Kidney (tissue), 14 donors: ENCODE measurements around the gene AURKB. TPM values are rescaled to one million over a fixed set of nuclear protein-coding genes. Genes with fewer than 3 reads are reported as not detected.

Experiments used
- DNase-seq, 5 donors: peaks; one replicate each; pipeline ENCODE4 v3.0.0-alpha.2; 2013 to 2020
- FAIRE-seq: peaks from 2 replicates; lab custom pipeline; 2012; peaks lifted over from hg19 to GRCh38; lab: Jason Lieb, UNC
- H3K27ac ChIP-seq, 2 donors: one replicate each; pipeline ENCODE4 v1.7.0; 2013; ENCODE audit warnings: low read depth in 2 of 2, low read length in 2 of 2, inconsistent platforms in 1 of 2
- H3K27me3 ChIP-seq: one replicate; pipeline ENCODE4 v1.7.1; 2013; ENCODE audit warnings: low read length, inconsistent platforms; ENCODE audit not compliant: control insufficient read depth, insufficient read depth
- H3K36me3 ChIP-seq, 3 donors: one replicate each; pipeline versions ENCODE4 v1.7.0 to v1.7.1; 2013; ENCODE audit warnings: low read length in 3 of 3, control low read depth in 1 of 3, inconsistent platforms in 1 of 3; ENCODE audit not compliant: insufficient read depth in 3 of 3, control insufficient read depth in 2 of 3
- H3K4me1 ChIP-seq, 3 donors: one replicate each; pipeline versions ENCODE4 v1.7.0 to v1.7.1; 2013; ENCODE audit warnings: low read length in 3 of 3, inconsistent platforms in 1 of 3, low read depth in 1 of 3; ENCODE audit not compliant: control insufficient read depth in 2 of 3, insufficient read depth in 2 of 3
- H3K4me3 ChIP-seq, 3 donors: one replicate each; pipeline versions ENCODE4 v1.7.0 to v1.8.1; 2013; ENCODE audit warnings: low read length in 3 of 3, control low read depth in 1 of 3, inconsistent platforms in 1 of 3
- H3K9ac ChIP-seq, 3 donors: one replicate each; pipeline versions ENCODE4 v1.7.0 to v1.7.1; 2013; ENCODE audit warnings: low read length in 3 of 3, control low read depth in 1 of 3, inconsistent platforms in 1 of 3
- H3K9me3 ChIP-seq, 3 donors: one replicate each; pipeline versions ENCODE4 v1.7.0 to v1.7.1; 2013; ENCODE audit warnings: low read length in 3 of 3, control low read depth in 1 of 3, inconsistent platforms in 1 of 3; ENCODE audit not compliant: control insufficient read depth in 2 of 3, insufficient read depth in 1 of 3
- intact Hi-C: fragments of 100-400 bp; cut with DNase I; formaldehyde crosslinking; loops from one replicate; pipeline ENCODE4 v1.11.1; 2022
- polyA plus RNA-seq: library from polyadenylated mRNA; stranded (reverse); fragments of 350-450 nt; fragmentation: Illumina TruSeq; extraction: RNeasy Lipid Tissue Mini Kit (QIAGEN cat#74804); gene quantifications from one replicate; pipeline ENCODE4 v1.2.3, GENCODE V29; 2014; ENCODE audit warnings: low read depth, low replicate concordance; ENCODE audit not compliant: insufficient read depth
- total RNA-seq: library from RNA; stranded (reverse); fragmentation: NEBNext Ultra II Directional; extraction: Animal tissue kit (Norgen Biotek cat#: 25700); gene quantifications from one replicate; pipeline ENCODE4 v1.2.1, GENCODE V29; 2021
- TF ChIP-seq, protein P1 (sequence below): IDR thresholded peaks from 3 replicates; pipeline ENCODE4 v1.5.1; 2012; ENCODE audit warnings: mild to moderate bottlenecking, moderate library complexity, borderline replicate concordance; ENCODE audit not compliant: insufficient read depth; ENCODE audit errors: extremely low read depth
- donor health status: control.
- donor health status: control.
- donor health status: control.
- donor health status: control.
- donor health status: control.
- donor health status: DM: yes; HTN: yes; CAD: no.
- donor health status: Normal renal cell carcinoma (clear cell type).

AURKB gene
- total and polyA plus RNA-seq, 2 donors from 2014 or later: 0.43 to 2.8 TPM

DNA sequence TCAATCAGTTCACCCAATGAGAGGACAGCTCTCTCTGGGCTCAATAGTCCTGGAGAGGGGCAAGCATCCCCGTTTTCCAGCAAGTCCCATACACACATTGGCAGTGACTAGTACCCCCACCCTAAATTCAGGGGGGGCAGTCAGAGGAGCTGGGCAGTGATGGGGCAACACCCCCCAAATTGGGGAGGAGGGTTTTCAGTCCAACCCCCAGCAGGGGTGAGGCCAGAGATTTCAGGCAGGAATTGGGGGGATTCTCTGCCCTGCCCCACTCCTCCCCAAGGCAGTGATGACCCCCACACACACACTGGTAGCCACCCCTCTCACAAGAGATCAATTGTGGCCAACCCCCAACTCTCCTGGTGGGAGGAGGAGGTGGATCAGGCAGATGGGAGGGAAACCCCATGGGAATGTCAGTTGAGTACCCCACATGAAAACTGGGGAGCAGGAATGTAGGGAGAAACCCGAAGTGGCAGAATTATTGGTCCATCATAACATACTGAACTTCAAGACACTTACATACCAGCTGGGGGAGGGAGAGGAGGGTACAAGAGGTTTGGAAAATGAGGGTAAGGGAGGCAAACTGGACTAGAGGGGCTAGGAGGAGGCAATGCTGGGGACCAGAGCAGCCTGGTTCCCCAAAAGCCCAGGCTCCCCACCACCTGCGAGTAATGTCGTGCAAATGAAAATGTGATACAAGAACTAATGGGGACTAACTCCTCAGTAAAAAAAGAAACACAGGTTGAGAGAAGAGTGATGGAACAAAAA is 50.7 kb downstream of the AURKB start:
- no peak for FAIRE-seq
- Histone ChIP-seq H3K4me3 (no peak overlapping the region), H3K36me3 (peaks cover 2 to 14% (median 2%) of the 10 kb centered on the region in 3 donors), H3K9ac (peak overlapping the region in 1 of 3 donors; percentile 29), H3K9me3 (no peaks in the 10 kb centered on the region), H3K27ac (peak overlapping the region; percentile 18 to 29), H3K4me1 (peaks cover 4 to 36% (median 22%) of the 10 kb centered on the region in 3 donors), H3K27me3 (no peaks in the 10 kb centered on the region)
- DNase-seq: peak in 2 of 5 donors; percentile 49 to 63
- TF ChIP-seq, protein P1, sequence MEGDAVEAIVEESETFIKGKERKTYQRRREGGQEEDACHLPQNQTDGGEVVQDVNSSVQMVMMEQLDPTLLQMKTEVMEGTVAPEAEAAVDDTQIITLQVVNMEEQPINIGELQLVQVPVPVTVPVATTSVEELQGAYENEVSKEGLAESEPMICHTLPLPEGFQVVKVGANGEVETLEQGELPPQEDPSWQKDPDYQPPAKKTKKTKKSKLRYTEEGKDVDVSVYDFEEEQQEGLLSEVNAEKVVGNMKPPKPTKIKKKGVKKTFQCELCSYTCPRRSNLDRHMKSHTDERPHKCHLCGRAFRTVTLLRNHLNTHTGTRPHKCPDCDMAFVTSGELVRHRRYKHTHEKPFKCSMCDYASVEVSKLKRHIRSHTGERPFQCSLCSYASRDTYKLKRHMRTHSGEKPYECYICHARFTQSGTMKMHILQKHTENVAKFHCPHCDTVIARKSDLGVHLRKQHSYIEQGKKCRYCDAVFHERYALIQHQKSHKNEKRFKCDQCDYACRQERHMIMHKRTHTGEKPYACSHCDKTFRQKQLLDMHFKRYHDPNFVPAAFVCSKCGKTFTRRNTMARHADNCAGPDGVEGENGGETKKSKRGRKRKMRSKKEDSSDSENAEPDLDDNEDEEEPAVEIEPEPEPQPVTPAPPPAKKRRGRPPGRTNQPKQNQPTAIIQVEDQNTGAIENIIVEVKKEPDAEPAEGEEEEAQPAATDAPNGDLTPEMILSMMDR: no peak
- intact Hi-C loops: no loop called here

DNA sequence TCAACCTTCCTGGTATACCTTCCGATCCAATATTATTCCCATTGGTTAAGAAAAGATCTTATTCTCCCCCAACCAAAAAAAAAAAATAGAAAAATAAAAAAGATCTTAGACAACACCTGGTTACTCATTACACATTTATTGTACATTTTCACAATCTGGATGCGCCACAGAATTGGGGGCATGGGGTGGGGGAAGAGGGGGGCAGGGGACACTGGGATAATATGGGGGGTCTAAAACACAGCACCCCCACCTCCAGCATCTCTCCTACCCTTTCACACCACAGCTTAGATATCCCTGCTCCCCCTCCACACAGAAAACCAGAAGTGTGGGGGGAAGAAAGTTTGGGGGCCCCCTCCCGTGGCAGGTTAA is 51.4 kb downstream of the AURKB start:
- intact Hi-C loops: no loop called here
- no peak for FAIRE-seq
- Histone ChIP-seq H3K36me3 (peaks cover 2 to 14% (median 2%) of the 10 kb centered on the region in 3 donors), H3K27me3 (no peaks in the 10 kb centered on the region), H3K9me3 (no peaks in the 10 kb centered on the region), H3K4me1 (peaks cover 4 to 35% (median 20%) of the 10 kb centered on the region in 3 donors), H3K4me3 (no peak overlapping the region), H3K27ac (peak overlapping the region; percentile 73 to 99), H3K9ac (no peak overlapping the region)
- TF ChIP-seq, protein P1: no peak
- peak in 2 of 5 donors; percentile 45 to 60 for DNase-seq

DNA sequence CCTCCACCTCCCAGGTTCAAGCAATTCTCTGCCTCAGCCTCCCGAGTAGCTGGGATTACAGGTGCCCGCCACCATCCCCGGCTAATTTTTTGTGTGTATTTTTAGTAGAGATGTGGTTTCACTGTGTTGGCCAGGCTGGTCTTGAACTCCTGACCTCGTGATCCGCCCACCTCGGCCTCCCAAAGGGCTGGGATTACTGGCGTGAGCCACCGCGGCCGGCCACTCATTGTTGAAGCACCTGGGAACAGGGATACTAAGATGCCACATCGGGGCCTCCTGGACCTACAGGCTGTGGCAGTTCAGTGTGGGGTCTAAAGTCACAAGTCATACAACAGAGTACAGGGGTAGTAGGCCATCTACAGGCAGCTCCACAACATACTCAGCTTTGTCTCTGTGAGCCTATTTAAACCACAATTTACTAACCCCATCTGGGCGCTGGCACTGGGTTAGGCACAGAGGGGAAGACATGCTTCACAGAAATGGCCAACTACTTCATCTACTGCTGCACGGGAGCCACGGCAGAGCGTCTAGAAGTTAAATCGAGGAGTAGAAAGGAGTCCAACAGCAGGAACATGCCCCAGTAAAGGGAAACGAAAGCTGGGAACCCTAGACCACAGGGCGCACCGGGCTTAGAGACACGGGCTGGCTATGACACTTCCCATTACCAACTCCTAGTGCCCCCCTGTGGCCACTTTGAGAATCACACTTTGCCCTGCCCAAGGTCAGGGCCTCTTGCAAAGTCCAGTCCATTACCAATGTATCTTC is 51.9 kb downstream of the AURKB start:
- DNase-seq (peak; percentile 90 to 94 (median 94)), FAIRE-seq (peak; percentile 77)
- Histone ChIP-seq H3K27ac (peak overlapping the region; percentile 73 to 99), H3K4me1 (peaks cover 4 to 30% (median 20%) of the 10 kb centered on the region in 3 donors), H3K36me3 (peaks cover 2 to 15% (median 2%) of the 10 kb centered on the region in 3 donors), H3K9ac (peak overlapping the region in 2 of 3 donors; percentile 30 to 64), H3K27me3 (no peaks in the 10 kb centered on the region), H3K9me3 (no peaks in the 10 kb centered on the region), H3K4me3 (peak overlapping the region in 1 of 3 donors; percentile 7)
- intact Hi-C loops: no loop called here
- TF ChIP-seq, protein P1: peak; percentile 89
